ENCODE measurements around the gene NCKAP5L. TPM values are rescaled to one million over a fixed set of nuclear protein-coding genes. Genes with fewer than 3 reads are reported as not detected.

The NCKAP5L gene
- total and polyA plus RNA-seq, 2 of the 8 experiments (the other 6 are each of a cell fraction or from before 2014, with no cell fraction given): 9.4 to 27.9 TPM

DNA sequence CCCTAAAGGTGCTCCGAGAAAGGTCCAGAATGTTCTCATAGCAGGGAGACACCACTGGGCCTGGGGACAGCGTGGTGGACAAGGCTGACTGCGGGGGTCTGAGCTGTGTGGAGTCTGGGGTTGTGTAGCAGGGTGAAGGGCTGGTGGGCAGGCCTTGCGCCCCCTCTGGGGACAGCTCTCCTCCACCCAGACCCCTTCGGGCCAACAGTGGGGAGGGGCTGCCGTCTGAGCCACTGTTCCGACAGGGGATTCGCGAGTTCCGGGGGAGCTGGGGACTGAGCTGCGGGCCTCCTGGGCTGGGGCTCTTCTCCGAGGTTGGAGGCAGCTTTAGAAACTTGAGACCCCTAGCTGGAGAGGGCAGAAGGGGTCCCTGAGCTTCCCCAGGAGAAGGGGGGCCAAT is 32.1 kb downstream of the NCKAP5L start (continued):
- TF ChIP-seq, protein P1, sequence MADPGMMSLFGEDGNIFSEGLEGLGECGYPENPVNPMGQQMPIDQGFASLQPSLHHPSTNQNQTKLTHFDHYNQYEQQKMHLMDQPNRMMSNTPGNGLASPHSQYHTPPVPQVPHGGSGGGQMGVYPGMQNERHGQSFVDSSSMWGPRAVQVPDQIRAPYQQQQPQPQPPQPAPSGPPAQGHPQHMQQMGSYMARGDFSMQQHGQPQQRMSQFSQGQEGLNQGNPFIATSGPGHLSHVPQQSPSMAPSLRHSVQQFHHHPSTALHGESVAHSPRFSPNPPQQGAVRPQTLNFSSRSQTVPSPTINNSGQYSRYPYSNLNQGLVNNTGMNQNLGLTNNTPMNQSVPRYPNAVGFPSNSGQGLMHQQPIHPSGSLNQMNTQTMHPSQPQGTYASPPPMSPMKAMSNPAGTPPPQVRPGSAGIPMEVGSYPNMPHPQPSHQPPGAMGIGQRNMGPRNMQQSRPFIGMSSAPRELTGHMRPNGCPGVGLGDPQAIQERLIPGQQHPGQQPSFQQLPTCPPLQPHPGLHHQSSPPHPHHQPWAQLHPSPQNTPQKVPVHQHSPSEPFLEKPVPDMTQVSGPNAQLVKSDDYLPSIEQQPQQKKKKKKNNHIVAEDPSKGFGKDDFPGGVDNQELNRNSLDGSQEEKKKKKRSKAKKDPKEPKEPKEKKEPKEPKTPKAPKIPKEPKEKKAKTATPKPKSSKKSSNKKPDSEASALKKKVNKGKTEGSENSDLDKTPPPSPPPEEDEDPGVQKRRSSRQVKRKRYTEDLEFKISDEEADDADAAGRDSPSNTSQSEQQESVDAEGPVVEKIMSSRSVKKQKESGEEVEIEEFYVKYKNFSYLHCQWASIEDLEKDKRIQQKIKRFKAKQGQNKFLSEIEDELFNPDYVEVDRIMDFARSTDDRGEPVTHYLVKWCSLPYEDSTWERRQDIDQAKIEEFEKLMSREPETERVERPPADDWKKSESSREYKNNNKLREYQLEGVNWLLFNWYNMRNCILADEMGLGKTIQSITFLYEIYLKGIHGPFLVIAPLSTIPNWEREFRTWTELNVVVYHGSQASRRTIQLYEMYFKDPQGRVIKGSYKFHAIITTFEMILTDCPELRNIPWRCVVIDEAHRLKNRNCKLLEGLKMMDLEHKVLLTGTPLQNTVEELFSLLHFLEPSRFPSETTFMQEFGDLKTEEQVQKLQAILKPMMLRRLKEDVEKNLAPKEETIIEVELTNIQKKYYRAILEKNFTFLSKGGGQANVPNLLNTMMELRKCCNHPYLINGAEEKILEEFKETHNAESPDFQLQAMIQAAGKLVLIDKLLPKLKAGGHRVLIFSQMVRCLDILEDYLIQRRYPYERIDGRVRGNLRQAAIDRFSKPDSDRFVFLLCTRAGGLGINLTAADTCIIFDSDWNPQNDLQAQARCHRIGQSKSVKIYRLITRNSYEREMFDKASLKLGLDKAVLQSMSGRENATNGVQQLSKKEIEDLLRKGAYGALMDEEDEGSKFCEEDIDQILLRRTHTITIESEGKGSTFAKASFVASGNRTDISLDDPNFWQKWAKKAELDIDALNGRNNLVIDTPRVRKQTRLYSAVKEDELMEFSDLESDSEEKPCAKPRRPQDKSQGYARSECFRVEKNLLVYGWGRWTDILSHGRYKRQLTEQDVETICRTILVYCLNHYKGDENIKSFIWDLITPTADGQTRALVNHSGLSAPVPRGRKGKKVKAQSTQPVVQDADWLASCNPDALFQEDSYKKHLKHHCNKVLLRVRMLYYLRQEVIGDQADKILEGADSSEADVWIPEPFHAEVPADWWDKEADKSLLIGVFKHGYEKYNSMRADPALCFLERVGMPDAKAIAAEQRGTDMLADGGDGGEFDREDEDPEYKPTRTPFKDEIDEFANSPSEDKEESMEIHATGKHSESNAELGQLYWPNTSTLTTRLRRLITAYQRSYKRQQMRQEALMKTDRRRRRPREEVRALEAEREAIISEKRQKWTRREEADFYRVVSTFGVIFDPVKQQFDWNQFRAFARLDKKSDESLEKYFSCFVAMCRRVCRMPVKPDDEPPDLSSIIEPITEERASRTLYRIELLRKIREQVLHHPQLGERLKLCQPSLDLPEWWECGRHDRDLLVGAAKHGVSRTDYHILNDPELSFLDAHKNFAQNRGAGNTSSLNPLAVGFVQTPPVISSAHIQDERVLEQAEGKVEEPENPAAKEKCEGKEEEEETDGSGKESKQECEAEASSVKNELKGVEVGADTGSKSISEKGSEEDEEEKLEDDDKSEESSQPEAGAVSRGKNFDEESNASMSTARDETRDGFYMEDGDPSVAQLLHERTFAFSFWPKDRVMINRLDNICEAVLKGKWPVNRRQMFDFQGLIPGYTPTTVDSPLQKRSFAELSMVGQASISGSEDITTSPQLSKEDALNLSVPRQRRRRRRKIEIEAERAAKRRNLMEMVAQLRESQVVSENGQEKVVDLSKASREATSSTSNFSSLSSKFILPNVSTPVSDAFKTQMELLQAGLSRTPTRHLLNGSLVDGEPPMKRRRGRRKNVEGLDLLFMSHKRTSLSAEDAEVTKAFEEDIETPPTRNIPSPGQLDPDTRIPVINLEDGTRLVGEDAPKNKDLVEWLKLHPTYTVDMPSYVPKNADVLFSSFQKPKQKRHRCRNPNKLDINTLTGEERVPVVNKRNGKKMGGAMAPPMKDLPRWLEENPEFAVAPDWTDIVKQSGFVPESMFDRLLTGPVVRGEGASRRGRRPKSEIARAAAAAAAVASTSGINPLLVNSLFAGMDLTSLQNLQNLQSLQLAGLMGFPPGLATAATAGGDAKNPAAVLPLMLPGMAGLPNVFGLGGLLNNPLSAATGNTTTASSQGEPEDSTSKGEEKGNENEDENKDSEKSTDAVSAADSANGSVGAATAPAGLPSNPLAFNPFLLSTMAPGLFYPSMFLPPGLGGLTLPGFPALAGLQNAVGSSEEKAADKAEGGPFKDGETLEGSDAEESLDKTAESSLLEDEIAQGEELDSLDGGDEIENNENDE (IDR thresholded peaks at IDR 0.05; ENCODE audit: insufficient replicate concordance, low read length): no peak
- TF ChIP-seq POLR2A (IDR thresholded peaks at IDR 0.05; ENCODE audit: control extremely low read depth in 1 of 2, low read depth in 2 of 2, low read length in 2 of 2) (no peak), JUND (IDR thresholded peaks at IDR 0.05; ENCODE audit: low read length) (no peak), EGR1 (IDR thresholded peaks at IDR 0.05; ENCODE audit: borderline replicate concordance, low read depth, low read length) (no peak), CEBPB (IDR thresholded peaks at IDR 0.05; ENCODE audit: low read depth, low read length) (no peak), GABPA (IDR thresholded peaks at IDR 0.05; ENCODE audit: borderline replicate concordance, insufficient read depth, low read length) (no peak), ZNF274 (IDR thresholded peaks at IDR 0.05; ENCODE audit: borderline replicate concordance, extremely low read depth, low read length) (no peak), SRF (IDR thresholded peaks at IDR 0.05; ENCODE audit: low read depth, low read length) (no peak), BRCA1 (IDR thresholded peaks at IDR 0.05; ENCODE audit: low read depth, low read length) (no peak), RAD21 (IDR thresholded peaks at IDR 0.05 in 1 of 2, conservative IDR thresholded peaks at IDR 0.05 in 1 of 2; ENCODE audit: low read depth in 2 of 2, low read length in 2 of 2) (no peak)
- TF ChIP-seq, protein P2, sequence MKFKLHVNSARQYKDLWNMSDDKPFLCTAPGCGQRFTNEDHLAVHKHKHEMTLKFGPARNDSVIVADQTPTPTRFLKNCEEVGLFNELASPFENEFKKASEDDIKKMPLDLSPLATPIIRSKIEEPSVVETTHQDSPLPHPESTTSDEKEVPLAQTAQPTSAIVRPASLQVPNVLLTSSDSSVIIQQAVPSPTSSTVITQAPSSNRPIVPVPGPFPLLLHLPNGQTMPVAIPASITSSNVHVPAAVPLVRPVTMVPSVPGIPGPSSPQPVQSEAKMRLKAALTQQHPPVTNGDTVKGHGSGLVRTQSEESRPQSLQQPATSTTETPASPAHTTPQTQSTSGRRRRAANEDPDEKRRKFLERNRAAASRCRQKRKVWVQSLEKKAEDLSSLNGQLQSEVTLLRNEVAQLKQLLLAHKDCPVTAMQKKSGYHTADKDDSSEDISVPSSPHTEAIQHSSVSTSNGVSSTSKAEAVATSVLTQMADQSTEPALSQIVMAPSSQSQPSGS (IDR thresholded peaks at IDR 0.05; ENCODE audit: low read length): no peak

All from H1 (cell line).